Endothelial cell (in vitro differentiated cells): ENCODE data around the gene BTLA. TPM values are rescaled to one million over a fixed set of nuclear protein-coding genes. Genes with fewer than 3 reads are reported as not detected.

Experiments
- DNase-seq: peaks from one replicate; pipeline ENCODE4 v3.0.0; 2021; ENCODE audit warnings: low spot score
- H3K27ac Mint-ChIP-seq: one replicate; pipeline ENCODE4 v1.8.0; 2021; ENCODE audit warnings: mixed read lengths, inconsistent platforms; ENCODE audit not compliant: unreplicated experiment
- H3K27me3 Mint-ChIP-seq: one replicate; pipeline ENCODE4 v1.8.0; 2021; ENCODE audit warnings: mild to moderate bottlenecking, moderate library complexity, mixed read lengths, inconsistent platforms; ENCODE audit not compliant: unreplicated experiment
- H3K36me3 Mint-ChIP-seq: one replicate; pipeline ENCODE4 v1.8.0; 2021; ENCODE audit warnings: mild to moderate bottlenecking, low read depth, mixed read lengths, inconsistent platforms; ENCODE audit not compliant: unreplicated experiment
- H3K4me1 Mint-ChIP-seq: one replicate; pipeline ENCODE4 v1.8.0; 2021; ENCODE audit warnings: mild to moderate bottlenecking, mixed read lengths, inconsistent platforms; ENCODE audit not compliant: unreplicated experiment
- H3K4me3 Mint-ChIP-seq: one replicate; pipeline ENCODE4 v1.8.0; 2021; ENCODE audit warnings: mild to moderate bottlenecking, mixed read lengths, inconsistent platforms; ENCODE audit not compliant: unreplicated experiment
- H3K9me3 Mint-ChIP-seq: one replicate; pipeline ENCODE4 v1.8.0; 2021; ENCODE audit warnings: mixed read lengths, inconsistent platforms; ENCODE audit not compliant: unreplicated experiment
- total RNA-seq: library from RNA; stranded (reverse); fragmentation: NEBNext Ultra II Directional; extraction: Animal tissue kit (Norgen Biotek cat#: 25700); gene quantifications from one replicate; pipeline ENCODE4 v1.2.1, GENCODE V29; 2021; ENCODE audit not compliant: unreplicated experiment
- TF ChIP-seq, protein P1 (sequence below): fragments of 200-600 bp; sonication (generic); IDR thresholded peaks from one replicate; pipeline ENCODE4 v1.5.0; 2021; ENCODE audit warnings: antibody characterized with exemption; ENCODE audit not compliant: unreplicated experiment

BTLA gene
- total RNA-seq, 1 donor from 2014 or later: not detected

- no peak for DNase-seq
- no peaks in the 10 kb centered on the region for H3K4me1 Mint-ChIP-seq
- H3K9me3 Mint-ChIP-seq: no peaks in the 10 kb centered on the region
- no peak overlapping the region for H3K4me3 Mint-ChIP-seq
- H3K36me3 Mint-ChIP-seq: no peaks in the 10 kb centered on the region
- H3K27me3 Mint-ChIP-seq: peaks cover 1% of the 10 kb centered on the region
- H3K27ac Mint-ChIP-seq: no peak overlapping the region
- TF ChIP-seq, protein P1, sequence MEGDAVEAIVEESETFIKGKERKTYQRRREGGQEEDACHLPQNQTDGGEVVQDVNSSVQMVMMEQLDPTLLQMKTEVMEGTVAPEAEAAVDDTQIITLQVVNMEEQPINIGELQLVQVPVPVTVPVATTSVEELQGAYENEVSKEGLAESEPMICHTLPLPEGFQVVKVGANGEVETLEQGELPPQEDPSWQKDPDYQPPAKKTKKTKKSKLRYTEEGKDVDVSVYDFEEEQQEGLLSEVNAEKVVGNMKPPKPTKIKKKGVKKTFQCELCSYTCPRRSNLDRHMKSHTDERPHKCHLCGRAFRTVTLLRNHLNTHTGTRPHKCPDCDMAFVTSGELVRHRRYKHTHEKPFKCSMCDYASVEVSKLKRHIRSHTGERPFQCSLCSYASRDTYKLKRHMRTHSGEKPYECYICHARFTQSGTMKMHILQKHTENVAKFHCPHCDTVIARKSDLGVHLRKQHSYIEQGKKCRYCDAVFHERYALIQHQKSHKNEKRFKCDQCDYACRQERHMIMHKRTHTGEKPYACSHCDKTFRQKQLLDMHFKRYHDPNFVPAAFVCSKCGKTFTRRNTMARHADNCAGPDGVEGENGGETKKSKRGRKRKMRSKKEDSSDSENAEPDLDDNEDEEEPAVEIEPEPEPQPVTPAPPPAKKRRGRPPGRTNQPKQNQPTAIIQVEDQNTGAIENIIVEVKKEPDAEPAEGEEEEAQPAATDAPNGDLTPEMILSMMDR: no peak
These were observed 18.0 kb downstream of the BTLA start for GRCh38 chr3:112481302-112481721.

DNA sequence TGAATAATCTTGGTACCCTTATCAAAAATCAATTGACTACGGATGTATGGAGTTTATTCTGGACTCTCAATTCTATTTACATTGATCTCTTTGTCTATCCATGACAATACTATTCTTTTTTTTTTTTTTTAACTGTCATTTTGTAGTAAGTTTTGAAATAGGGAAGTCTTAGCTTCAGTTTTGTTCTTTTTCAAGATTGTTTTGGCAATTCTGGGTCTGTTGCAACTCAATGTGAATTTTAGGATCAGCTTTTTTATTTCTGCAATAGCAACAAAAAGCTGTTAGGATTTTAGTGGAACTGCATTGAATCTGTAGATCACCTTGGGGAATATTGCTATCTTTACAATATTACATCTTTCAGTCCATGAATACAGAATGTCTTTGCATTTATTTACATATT, 21.4 kb downstream of the BTLA start:
- Mint-ChIP-seq H3K4me3 (no peak overlapping the region), H3K9me3 (no peaks in the 10 kb centered on the region), H3K27me3 (no peaks in the 10 kb centered on the region), H3K27ac (no peak overlapping the region), H3K36me3 (no peaks in the 10 kb centered on the region), H3K4me1 (peaks cover 4% of the 10 kb centered on the region)
- DNase-seq: no peak
- TF ChIP-seq, protein P1: no peak

DNA sequence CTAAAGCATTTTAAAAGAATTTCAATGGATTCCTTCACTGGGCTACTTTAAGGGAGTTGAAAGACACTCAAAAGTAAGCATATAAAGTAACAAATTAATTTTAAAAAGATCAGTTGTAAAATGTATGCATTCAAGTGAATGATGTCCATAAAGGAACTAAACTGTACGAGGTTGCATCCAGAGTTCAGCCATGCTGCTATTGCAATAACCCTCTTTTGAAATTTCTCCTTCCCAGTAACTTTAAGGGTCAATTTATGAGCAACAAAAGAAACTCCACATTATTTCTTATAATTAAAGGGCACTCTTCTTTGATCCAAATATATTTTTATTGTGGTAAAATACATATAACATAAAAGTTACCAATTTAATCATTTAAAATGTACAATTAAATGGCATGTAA, 22.9 kb downstream of the BTLA start:
- no peak overlapping the region for H3K27ac Mint-ChIP-seq
- H3K27me3 Mint-ChIP-seq: no peaks in the 10 kb centered on the region
- no peaks in the 10 kb centered on the region for H3K36me3 Mint-ChIP-seq
- no peak overlapping the region for H3K4me3 Mint-ChIP-seq
- H3K9me3 Mint-ChIP-seq: no peaks in the 10 kb centered on the region
- H3K4me1 Mint-ChIP-seq: peaks cover 10% of the 10 kb centered on the region
- TF ChIP-seq, protein P1: no peak
- DNase-seq: no peak

DNA sequence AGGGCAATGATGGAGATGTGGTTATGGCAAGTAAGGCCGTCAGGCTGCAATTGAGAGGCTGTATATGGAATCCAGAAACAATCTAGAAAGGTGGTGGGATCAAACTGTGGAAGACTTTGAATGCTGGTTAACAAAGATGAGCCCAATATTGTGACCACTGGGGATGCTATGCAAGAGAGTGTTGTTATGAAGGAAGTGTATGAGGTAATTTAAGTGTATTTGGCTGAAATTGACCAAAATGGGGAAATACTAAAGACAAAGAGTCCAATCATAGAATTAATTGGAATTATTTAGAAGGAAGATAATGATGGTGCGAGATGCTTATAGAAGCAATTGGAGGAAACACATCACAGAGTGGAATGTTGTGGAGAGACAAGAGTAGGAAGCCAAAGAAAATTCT, 24.5 kb downstream of the BTLA start:
- H3K4me3 Mint-ChIP-seq: no peak overlapping the region
- H3K36me3 Mint-ChIP-seq: no peaks in the 10 kb centered on the region
- TF ChIP-seq, protein P1: no peak
- no peak for DNase-seq
- H3K27ac Mint-ChIP-seq: no peak overlapping the region
- H3K27me3 Mint-ChIP-seq: no peaks in the 10 kb centered on the region
- no peaks in the 10 kb centered on the region for H3K9me3 Mint-ChIP-seq
- H3K4me1 Mint-ChIP-seq: peaks cover 18% of the 10 kb centered on the region

DNA sequence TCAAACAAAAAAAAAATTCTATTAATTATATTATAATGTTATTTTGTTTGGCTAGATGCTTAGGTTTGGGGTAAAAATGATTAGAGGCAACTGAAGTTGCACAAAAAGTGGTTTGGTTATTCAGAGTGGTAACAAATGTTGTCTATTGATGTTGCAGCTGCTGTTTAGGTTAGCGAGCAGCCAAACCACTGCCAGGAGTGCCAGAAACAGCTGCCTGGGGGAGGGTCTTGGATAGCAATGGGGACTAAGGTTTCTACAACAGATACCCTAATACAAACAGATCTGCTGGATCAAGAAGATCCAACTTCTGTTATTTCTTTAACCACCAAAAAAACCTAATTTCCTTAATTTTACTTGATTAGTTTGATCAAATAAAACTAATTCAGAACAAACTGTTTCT, 26.6 kb downstream of the BTLA start:
- Mint-ChIP-seq H3K27ac (no peak overlapping the region), H3K9me3 (no peaks in the 10 kb centered on the region), H3K4me3 (no peak overlapping the region)

More for the DNA sequence above, 26.6 kb downstream of the BTLA start:
- no peak for DNase-seq
- TF ChIP-seq, protein P1: no peak
- H3K4me1 Mint-ChIP-seq: peaks cover 18% of the 10 kb centered on the region
- H3K27me3 Mint-ChIP-seq: no peaks in the 10 kb centered on the region
- H3K36me3 Mint-ChIP-seq: no peaks in the 10 kb centered on the region
